ENCODE data around the gene ZYX. TPM values are rescaled to one million over a fixed set of nuclear protein-coding genes. Genes with fewer than 3 reads are reported as not detected.

Gene ZYX
- total and polyA plus RNA-seq, 9 of the 15 experiments (the other 6 are each of a cell fraction or from before 2014, with no cell fraction given), result 1.8 to 130 (median 15.7) TPM

- ATAC-seq (no peak), DNase-seq (ENCODE audit: extremely low read depth in 1 of 4, low spot score in 3 of 4) (no peak), FAIRE-seq (no peak)
- Histone ChIP-seq H3K9me1 (ENCODE audit: control insufficient read depth, insufficient read depth, low read length) (no peaks in the 10 kb centered on the region), H4K20me1 (replicated peaks; ENCODE audit: control insufficient read depth, insufficient read depth, low read length) (no peaks in the 10 kb centered on the region), H3K9ac (ENCODE audit: insufficient read depth in 1 of 2, low read depth in 2 of 2, low read length in 2 of 2) (0 out of 4 replicates have a peak overlapping the region, but pooled peaks of 1 of the 2 experiments have one; percentile 39), H3K4me2 (ENCODE audit: insufficient read depth, low read length) (no peak overlapping the region), H3K27ac (ENCODE audit: extremely low read depth, low read depth, low read length) (no peak overlapping the region), H3K9me3 (replicated peaks; ENCODE audit: control insufficient read depth, insufficient read depth, low read depth, low read length) (no peaks in the 10 kb centered on the region), H3K79me2 (ENCODE audit: control insufficient read depth, insufficient read depth, low read length) (peaks cover under 1% of the 10 kb centered on the region; the same call in 1 of the 3 replicates), H3K36me3 (ENCODE audit: control insufficient read depth, insufficient read depth, low read length) (no peaks in the 10 kb centered on the region), H2AFZ (ENCODE audit: low read depth, low read length) (no peak overlapping the region), H3K4me1 (replicated peaks in 1 of 2; ENCODE audit: control insufficient read depth in 2 of 2, insufficient read depth in 2 of 2, low read length in 2 of 2) (peaks cover 5 to 14% of the 10 kb centered on the region in 2 experiments; a peak in 4 of 5 replicates), H3K4me3 (no peak overlapping the region), H3K27me3 (ENCODE audit: control insufficient read depth in 2 of 2, insufficient read depth in 2 of 2, low read length in 2 of 2) (peaks cover 0 to 9% of the 10 kb centered on the region in 2 experiments; a peak in 1 of 5 replicates)
- ChIA-PET CTCF (ENCODE audit: low intra/inter-chr PET ratio) (no interaction called here), POLR2A (interaction anchor here (0.6 kb wide), 2 partner anchors 51 to 80 kb away, joined by 3 read pairs; no protein-coding TSS in a partner anchor)
- intact Hi-C loops (cut with micrococcal nuclease), result no loop called here
- WGBS (ENCODE audit: insufficient coverage, low coverage, missing lambda C conversion rate), result 35% methylated on average over 5 of the region's 5 CpGs
- no TSS peak for BruUV-seq (replicated peaks)
- in situ Hi-C loops (cut with MboI), result no loop called here
- TF ChIP-seq ZNF3 (CRISPR knock-in tag; IDR thresholded peaks at IDR 0.05) (no peak), ZBTB2 (IDR thresholded peaks at IDR 0.05) (no peak), BCOR (IDR thresholded peaks at IDR 0.05) (no peak), CBFA2T3 (IDR thresholded peaks at IDR 0.05) (no peak), HNRNPK (IDR thresholded peaks at IDR 0.05; ENCODE audit: low read depth, low read length, poor library complexity, severe bottlenecking) (no peak), ZNF140 (CRISPR knock-in tag; IDR thresholded peaks at IDR 0.05) (no peak)
Measured at GRCh38 chr7:143376396-143376795, 4.7 kb upstream of the ZYX start.

All from K562 (cell line).